ENCODE measurements around the gene ACTL6B. TPM values are rescaled to one million over a fixed set of nuclear protein-coding genes. Genes with fewer than 3 reads are reported as not detected.
A peak's percentile ranks its signal among the peaks of the same experiment; 100 is the strongest.

ACTL6B gene
- total RNA-seq, 1 experiment from 2014 or later: not detected

GRCh38 chr7:100611983-100612729 is 44.1 kb downstream of the ACTL6B start, which contains the start of gene MOSPD3:
Gene MOSPD3, plus strand, starts transcription at chr7:100612540. Its CDS starts 252 bp downstream, at chr7:100612792.
- peaks cover 5% of the 10 kb centered on the region for H3K4me1 ChIP-seq (replicated peaks; ENCODE audit: insufficient read depth)
- peak within 1 kb of the TSS; percentile 96 for H3K4me2 ChIP-seq
- intact Hi-C loops (cut with micrococcal nuclease; ENCODE audit: unreplicated experiment): loop anchor here (1.0 to 2.0 kb wide), 2 partner anchors 26 to 61 kb away; partner anchors contain the start of genes FBXO24, GNB2 and LRCH4
- POLR2A ChIA-PET (ENCODE audit: unreplicated experiment): interaction anchor here (0.5 to 1.6 kb wide), 20 partner anchors 21 to 640 kb away, joined by 3 to 23 read pairs (median 5); partner anchors contain the start of genes FBXO24, POP7, SRRT and UFSP1
- CTCF ChIA-PET: interaction anchor here (0.6 to 1.7 kb wide), 6 partner anchors 21 to 190 kb away, joined by 3 to 12 read pairs (median 4); no protein-coding TSS in a partner anchor
- peak within 1 kb of the TSS; percentile 60 for H3K27ac ChIP-seq
- H3K36me3 ChIP-seq (ENCODE audit: low read depth): no peaks in the 10 kb centered on the region
- H3K79me2 ChIP-seq (ENCODE audit: low read depth): no peaks in the 10 kb centered on the region
- no peaks in the 10 kb centered on the region for H3K9me2 ChIP-seq (ENCODE audit: insufficient read depth)
- H3K9me3 ChIP-seq (ENCODE audit: insufficient read depth, low read depth): no peaks in the 10 kb centered on the region
- H3F3A ChIP-seq (ENCODE audit: insufficient read depth, low read depth): peaks cover 15% of the 10 kb centered on the region; the same call in 1 of the 2 replicates
- TF ChIP-seq CTCF (conservative IDR thresholded peaks at IDR 0.05) (no peak), EZH2 (IDR thresholded peaks at IDR 0.05; ENCODE audit: low read depth) (no peak)
- no peaks in the 10 kb centered on the region for H4K20me1 ChIP-seq (ENCODE audit: insufficient read depth)
- peak; percentile 98 to 99 for DNase-seq
- BruUV-seq (replicated peaks): no TSS peak
- peak within 1 kb of the TSS; percentile 86 for H2AFZ ChIP-seq
- H3K27me3 ChIP-seq (ENCODE audit: insufficient read depth, low read depth): no peaks in the 10 kb centered on the region
- H3K4me3 ChIP-seq: peak within 1 kb of the TSS; percentile 74

GRCh38 chr7:100609958-100610357 is 46.3 kb downstream of the ACTL6B start:
- Histone ChIP-seq H3F3A (ENCODE audit: insufficient read depth, low read depth) (peaks cover 15% of the 10 kb centered on the region; the same call in 1 of the 2 replicates), H3K9me2 (ENCODE audit: insufficient read depth) (no peaks in the 10 kb centered on the region), H3K27me3 (ENCODE audit: insufficient read depth, low read depth) (no peaks in the 10 kb centered on the region), H3K36me3 (ENCODE audit: low read depth) (no peaks in the 10 kb centered on the region), H2AFZ (no peak overlapping the region), H3K79me2 (ENCODE audit: low read depth) (no peaks in the 10 kb centered on the region), H3K4me1 (replicated peaks; ENCODE audit: insufficient read depth) (peaks cover 5% of the 10 kb centered on the region), H4K20me1 (ENCODE audit: insufficient read depth) (no peaks in the 10 kb centered on the region), H3K4me3 (no peak overlapping the region), H3K27ac (no peak overlapping the region), H3K9me3 (ENCODE audit: insufficient read depth, low read depth) (no peaks in the 10 kb centered on the region), H3K4me2 (no peak overlapping the region)
- no peak for TF ChIP-seq EZH2 (IDR thresholded peaks at IDR 0.05; ENCODE audit: low read depth)
- no peak for TF ChIP-seq CTCF (conservative IDR thresholded peaks at IDR 0.05)
- ChIA-PET POLR2A (ENCODE audit: unreplicated experiment) (no interaction called here), CTCF (no interaction called here)
- intact Hi-C loops (cut with micrococcal nuclease; ENCODE audit: unreplicated experiment): no loop called here
- no TSS peak for BruUV-seq (replicated peaks)
- no peak for DNase-seq

GRCh38 chr7:100607111-100607510 is 49.1 kb downstream of the ACTL6B start:
- Histone ChIP-seq H3K9me2 (ENCODE audit: insufficient read depth) (no peaks in the 10 kb centered on the region), H3K36me3 (ENCODE audit: low read depth) (no peaks in the 10 kb centered on the region), H3K4me1 (replicated peaks; ENCODE audit: insufficient read depth) (peaks cover 16% of the 10 kb centered on the region; the same call in 1 of the 2 replicates), H3K79me2 (ENCODE audit: low read depth) (no peaks in the 10 kb centered on the region), H4K20me1 (ENCODE audit: insufficient read depth) (no peaks in the 10 kb centered on the region), H3K27me3 (ENCODE audit: insufficient read depth, low read depth) (no peaks in the 10 kb centered on the region), H3F3A (ENCODE audit: insufficient read depth, low read depth) (peaks cover 10% of the 10 kb centered on the region; the same call in 1 of the 2 replicates), H3K9me3 (ENCODE audit: insufficient read depth, low read depth) (no peaks in the 10 kb centered on the region), H2AFZ (no peak overlapping the region), H3K4me3 (no peak overlapping the region), H3K27ac (no peak overlapping the region), H3K4me2 (no peak overlapping the region)
- no peak for TF ChIP-seq CTCF (conservative IDR thresholded peaks at IDR 0.05)
- TF ChIP-seq EZH2 (IDR thresholded peaks at IDR 0.05; ENCODE audit: low read depth): no peak
- no peak for DNase-seq
- POLR2A ChIA-PET (ENCODE audit: unreplicated experiment): interaction anchor here (0.7 kb wide), 2 partner anchors 22 to 26 kb away, joined by 4 to 8 read pairs; no protein-coding TSS in a partner anchor
- CTCF ChIA-PET: no interaction called here
- no TSS peak for BruUV-seq (replicated peaks)
- intact Hi-C loops (cut with micrococcal nuclease; ENCODE audit: unreplicated experiment): no loop called here

Measured in PC-9 (cell line).